CMK (cell line): Measurements from ENCODE around the gene BICRA.
"Not testable (repeated sequence)": the region's sequence is repeated elsewhere in the genome, so short reads cannot be mapped to it uniquely, and the experiment has no call there.

Source experiments
- DNase-seq: peaks from one replicate; pipeline ENCODE4 v3.0.0-alpha.2; 2010; ENCODE audit warnings: low read depth

The BICRA gene

DNA sequence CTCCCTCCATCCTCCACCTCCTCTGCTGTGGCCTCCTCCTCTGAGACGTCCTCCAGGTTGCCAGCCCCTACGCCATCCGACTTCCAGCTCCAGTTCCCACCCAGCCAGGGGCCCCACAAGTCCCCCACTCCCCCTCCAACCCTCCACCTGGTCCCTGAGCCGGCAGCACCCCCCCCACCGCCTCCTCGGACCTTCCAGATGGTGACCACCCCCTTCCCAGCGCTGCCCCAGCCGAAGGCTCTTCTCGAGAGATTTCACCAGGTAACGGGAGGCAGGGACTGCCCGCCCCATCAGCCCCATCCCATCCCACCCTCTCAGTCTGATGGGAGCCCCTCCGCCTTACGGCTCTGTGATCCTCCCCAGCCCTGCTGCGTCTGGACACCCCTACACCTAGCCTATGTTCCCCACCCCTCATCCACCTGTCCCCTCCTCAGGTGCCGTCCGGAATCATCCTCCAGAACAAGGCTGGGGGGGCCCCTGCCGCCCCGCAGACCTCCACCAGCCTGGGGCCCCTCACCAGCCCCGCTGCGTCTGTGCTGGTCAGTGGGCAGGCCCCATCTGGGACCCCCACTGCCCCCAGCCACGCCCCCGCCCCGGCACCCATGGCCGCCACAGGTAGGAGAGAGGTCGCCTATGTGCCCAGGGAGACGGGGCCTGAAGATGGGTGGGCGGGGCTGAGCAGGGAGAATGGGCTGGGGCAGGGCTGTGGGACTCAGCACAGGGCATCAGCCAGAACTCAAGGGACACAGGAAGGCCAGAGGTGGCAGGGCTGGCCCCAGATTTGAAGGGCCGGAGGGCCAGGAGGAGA, 85.7 kb downstream of the BICRA start:
- DNase-seq = no peak

DNA sequence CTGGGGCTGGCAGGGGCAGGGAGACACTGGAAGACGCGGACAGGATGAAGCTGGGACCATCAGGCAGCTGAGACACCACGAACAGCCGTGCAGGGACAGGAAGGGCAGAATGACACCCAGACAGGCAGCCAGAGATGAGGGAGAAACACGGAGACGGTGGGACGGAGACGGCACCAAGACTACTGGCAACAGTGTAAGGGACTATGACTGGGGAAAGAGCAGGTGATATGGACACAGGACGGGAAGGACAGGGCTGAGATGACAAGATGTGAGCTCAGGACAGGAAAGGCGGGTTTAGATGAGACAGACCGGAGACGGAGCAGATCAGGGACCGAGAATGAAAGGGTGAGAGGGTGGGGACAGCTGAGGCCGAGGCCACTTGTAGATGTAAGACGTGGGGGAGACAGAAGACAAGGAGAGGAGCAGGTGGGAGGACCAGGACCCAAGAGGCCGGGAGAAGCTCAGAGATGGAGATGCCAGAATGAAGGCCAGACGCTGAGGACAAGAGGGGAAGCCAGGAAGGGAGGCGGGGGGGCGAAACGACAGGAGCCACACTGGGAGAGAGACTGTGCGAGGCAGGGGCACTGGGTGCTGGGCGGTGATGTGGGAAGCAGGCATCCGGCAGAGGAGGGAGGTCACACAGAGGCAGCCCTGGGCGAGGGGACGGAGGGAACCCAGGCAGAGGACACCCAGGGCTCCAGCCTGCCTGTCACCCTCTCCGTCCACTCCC, 86.8 kb downstream of the BICRA start:
- no peak for DNase-seq

DNA sequence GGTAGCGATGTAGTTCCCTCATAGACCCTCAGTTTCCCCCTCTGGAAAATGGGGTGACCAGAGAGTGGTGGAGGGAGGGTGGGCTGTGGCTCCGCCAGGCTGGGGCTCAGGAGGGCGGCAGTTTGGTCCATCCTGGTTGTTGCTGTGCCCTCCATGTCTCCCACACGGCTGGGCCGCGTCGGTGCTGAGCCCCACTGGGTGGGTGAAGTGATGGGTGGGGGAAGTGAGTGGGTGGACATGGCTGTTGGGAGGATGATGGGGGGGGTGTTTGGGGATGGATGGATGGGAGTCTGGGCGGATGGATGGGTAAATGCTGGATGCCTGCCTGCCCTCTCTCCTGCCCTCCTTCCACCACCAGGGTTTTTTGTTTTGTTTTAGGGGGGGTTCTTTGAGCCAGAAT, 87.7 kb downstream of the BICRA start:
- no peak for DNase-seq

DNA sequence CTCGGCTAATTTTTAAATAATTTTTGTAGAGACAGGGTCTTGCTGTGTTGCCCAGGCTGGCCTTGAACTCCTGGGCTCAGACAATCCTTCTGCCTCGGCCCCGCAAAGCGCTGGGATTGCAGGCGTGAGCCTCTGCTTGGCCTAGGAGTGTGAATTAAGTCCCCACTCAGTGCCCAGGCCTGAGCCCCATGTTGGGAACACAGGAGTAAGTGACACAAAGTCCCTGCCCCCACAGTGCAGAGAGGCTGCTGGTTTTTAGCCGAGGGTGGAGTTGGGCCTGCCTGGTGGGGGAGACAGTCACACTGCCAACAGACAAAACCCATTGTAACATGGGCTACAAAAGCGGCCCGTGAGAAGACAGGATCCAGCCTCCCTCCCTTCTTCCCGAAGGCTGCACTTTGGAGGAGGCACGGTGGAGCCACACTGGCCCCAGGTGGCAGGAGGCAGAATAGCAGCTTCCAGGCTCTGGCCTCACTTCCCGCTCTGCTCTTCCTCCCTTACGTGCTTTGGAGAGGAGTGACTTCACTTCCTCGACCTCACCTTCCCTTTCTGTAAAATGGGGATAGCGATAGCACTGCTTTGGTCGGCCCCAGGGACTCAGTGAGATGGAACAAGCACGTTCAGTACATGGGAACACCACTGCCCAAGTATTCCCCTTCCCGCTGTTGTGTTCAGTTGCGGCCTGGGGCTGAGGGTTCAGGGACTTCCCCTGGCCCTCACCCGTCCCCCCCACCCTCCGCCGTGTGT, 89.1 kb downstream of the BICRA start:
- DNase-seq = peak; percentile 64

DNA sequence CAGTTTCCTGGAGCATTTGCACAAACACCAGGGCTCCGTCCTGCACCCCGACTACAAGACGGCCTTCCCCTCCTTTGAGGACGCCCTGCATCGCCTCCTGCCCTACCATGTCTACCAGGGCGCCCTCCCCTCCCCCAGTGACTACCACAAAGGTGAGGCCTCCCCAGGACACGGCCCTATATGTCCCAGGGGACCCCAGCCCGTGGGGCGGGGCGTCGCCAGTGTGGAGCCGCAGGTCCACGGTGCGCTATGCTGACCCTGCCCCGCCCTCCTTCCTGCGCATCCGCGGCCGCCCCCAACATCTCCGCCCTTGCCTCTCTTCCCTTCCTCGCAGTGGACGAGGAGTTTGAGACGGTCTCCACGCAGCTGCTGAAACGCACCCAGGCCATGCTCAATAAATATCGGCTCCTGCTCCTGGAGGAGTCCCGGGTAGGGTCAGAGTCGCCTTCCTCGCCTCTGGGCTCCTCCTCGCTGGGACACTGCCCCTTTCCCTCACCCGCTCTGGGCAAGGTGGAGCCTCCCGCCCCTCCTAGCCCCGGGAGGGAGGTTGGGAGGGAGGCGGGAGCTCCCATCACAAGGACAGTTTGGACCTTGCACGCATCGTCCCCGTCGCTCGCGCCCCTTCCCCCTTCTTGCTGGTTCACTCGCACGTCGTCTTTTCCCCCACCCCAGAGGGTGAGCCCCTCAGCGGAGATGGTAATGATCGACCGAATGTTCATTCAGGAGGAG, 89.9 kb downstream of the BICRA start:
- DNase-seq = no peak

DNA sequence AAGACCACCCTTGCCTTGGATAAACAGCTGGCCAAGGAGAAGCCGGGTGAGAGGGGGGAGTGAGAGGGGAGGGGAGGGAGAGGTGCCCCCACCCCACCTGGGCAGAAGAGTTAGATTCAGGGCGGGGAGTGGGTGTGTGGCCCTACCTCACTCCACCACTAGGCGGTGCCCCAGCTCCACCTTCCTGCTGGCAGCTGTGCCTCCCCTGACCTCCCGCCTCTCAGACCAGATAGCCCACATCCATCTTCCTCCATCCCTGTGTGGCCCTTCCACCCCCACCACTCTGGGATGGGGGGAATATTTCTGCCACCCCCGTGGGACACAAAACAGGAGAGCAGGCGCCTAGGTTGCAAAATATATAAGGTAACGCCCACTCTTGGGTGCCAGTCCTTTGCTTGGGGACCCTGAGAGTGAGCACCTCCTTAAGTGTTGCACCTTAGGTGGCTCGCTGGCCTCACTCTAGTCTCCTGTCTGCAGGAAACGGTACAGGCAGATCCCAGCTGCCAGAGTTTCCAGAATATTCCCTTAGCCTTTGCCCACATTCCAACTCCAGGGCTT, 90.5 kb downstream of the BICRA start:
- DNase-seq = no peak

DNA sequence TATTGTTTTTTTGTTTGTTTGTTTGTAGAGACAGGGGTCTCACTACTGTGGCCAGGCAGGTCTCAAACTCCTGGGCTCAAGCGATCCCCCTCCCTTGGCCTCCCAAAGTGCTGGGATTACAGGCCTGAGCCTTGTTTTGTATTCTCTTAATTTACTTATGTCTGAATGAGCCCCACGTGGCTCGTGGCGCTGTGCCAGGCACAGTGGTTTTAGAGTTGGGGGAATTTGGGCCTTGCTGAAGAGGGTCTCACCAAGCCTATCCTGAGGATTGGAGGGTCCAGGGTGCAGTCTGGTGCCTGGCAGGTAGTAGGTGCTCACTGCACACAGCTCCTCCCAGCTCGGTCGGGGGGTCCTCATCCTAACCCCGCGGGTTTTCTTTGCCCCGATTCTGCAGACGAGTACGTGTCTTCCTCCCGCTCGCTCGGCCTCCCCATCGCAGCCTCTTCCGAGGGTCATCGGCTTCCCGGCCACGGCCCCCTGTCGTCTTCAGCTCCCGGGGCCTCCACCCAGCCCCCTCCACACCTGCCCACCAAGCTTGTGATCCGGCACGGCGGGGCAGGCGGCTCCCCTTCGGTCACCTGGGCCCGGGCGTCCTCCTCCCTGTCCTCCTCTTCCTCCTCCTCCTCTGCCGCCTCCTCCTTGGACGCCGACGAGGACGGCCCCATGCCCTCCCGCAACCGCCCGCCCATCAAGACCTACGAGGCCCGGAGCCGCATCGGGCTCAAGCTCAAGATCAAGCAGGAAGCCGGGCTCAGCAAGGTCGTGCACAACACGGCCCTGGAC, 92.2 kb downstream of the BICRA start:
- no peak for DNase-seq

DNA sequence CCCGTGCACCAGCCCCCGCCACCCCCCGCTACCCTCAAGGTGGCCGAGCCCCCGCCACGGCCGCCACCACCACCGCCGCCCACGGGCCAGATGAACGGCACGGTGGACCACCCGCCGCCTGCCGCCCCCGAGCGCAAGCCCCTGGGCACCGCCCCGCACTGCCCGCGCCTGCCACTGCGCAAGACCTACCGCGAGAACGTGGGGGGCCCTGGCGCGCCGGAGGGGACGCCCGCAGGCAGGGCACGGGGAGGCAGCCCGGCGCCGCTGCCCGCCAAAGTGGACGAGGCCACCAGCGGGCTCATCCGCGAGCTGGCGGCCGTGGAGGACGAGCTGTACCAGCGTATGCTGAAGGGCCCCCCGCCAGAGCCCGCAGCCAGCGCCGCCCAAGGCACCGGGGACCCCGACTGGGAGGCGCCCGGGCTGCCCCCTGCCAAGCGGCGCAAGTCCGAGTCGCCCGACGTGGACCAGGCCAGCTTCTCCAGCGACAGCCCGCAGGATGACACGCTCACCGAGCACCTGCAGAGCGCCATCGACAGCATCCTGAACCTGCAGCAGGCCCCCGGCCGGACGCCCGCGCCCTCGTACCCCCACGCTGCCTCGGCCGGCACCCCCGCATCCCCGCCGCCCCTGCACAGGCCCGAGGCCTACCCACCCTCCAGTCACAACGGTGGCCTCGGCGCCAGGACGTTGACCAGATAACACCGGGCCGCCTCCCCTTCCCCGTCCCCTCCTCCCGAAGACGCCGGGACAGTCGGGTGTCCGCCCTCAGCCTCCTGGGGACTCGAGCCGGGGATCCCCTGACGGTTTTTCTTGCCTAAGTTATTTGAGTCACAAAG, 93.0 kb downstream of the BICRA start:
- DNase-seq = no peak

DNA sequence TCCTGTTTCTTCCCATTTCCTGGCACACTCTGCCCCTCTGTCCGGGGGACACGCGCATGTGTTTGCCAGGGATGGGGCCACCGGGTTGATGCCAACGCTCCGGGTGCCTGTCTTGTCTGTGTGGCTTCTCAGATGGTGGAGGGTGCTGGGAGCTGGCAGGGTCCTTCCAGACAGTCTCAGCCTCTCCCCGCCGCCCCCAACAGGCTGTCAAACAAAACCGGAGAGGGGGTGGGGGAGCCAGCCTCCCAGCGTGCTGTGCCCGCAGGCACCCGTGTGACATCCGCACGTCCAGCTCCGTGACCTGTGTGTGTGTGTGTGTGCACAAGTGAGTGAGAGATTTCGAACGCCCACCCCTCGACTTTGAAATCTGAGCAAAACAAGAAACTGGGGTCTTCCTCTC, 93.7 kb downstream of the BICRA start:
- no peak for DNase-seq

DNA sequence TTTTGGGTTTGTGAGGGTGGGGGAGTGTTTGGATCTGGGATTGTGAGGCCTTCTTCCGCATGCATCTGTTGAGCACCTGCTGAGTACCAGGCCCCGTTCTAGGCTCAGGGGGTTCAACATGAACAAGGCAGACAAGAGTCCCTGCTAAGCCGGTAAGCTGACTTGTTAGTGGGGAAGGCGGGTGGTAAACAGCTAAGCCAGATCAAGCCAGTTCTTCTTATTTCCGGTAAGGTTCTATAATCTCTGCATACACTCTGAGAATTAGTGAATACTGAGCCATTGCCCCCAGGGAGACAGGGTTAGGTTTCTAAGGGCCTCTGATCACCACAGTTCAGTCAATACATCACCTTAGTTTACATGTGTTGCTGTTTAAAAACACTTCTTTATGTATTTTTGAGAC, 94.4 kb downstream of the BICRA start:
- no peak for DNase-seq

DNA sequence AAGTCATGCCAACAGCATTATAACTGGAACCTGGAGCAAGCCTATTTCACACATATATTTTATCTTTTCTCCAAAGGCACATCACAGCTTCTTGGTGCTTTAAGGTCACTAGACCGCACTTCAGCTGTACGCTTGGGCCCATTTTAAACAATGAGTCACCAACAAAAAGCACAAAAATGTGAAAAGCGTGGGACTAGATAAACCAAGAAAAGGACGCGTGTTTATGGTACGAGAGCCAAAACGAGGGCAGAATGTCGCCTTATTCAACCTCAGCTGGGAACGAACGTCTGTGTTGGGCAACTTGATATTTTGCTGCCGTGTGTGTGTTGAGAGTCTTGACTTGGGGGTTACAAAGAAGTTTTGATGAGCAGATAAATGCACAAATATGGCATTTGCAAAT, 95.1 kb downstream of the BICRA start:
- no peak for DNase-seq

DNA sequence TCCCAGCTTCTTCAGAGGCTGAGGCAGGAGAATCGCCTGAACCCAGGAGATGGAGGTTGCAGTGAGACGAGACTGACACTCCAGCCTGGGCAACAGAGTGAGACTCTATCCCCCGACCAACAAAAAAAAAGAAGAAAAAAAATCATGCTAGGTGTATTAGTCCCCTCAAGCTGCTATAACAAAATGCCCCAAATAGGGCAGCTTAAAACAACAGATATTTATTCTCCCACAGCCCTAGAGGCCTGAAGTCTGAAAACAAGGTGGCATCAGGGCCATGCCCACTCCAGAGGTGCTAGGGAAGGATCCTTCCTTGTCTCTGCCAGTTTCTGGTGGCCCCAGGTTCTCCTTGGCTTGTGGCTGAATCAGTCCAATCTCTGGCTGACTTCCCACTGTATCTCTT, 95.7 kb downstream of the BICRA start:
- DNase-seq = no peak

DNA sequence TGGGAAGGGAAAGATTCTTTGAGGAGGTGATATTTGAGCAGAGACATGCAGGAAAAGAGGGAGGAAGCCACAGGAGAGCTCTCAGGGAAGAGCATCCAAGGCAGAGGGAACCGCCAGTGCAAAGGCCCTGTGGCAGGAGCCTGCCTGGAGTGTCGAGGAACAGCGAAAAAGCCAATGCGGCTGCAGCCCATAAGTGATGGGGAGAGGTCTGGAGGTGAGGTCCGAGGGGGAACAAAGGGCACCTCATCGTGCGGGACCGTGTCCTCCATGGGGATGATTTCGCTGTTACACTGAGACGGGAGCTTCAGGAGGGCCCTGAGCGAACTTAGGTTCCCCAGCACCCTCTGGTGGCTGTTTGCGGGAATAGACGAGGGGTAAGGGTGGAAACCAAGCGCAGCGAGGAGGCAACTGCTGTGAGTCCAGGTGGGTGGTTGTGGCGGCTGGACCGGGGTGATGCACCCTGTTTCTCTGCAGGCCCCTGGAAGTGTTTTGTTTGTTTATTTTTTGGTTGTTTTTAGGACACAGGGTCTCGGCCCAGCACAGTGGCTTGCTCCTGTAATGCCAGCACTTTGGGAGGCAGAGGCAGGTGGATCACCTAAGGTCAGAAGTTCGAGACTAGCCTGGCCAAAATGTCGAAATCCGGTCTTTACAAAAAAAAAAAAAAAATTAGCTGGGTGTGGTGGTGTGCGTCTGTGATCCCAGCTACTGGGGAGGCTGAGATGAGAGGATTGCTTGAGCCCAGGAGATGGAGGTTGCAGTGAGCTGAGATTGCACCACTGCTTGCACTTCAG, 98.4 kb downstream of the BICRA start:
- DNase-seq = no peak

DNA sequence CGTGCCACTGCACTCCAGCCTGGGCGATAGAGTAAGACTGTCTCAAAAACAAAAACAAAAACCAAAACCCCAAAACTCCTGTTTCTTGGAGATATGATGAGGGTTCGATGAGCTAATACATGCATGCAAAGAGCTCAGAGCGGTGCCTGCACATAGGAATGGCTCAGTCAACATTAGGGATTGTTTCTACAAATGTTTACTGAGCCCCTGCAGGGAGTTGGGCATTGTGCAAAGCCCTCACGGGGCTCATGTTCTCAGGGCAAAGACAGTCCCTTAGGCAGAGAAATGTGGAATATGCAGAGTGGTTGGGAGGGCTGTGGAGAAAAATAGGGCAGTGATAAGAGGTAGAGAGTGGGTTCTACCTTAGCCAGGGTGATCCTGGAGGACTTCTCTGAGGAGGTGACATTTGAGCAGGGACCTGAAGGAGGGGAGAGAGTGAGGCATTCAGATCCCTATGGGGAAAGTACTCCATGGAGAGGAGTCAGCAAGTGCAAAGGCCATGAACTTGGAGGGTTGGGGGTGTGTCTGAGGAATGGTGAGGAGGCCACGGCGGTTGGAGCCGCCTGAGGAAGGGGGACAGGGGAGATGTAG, 102.8 kb downstream of the BICRA start:
- no peak for DNase-seq

DNA sequence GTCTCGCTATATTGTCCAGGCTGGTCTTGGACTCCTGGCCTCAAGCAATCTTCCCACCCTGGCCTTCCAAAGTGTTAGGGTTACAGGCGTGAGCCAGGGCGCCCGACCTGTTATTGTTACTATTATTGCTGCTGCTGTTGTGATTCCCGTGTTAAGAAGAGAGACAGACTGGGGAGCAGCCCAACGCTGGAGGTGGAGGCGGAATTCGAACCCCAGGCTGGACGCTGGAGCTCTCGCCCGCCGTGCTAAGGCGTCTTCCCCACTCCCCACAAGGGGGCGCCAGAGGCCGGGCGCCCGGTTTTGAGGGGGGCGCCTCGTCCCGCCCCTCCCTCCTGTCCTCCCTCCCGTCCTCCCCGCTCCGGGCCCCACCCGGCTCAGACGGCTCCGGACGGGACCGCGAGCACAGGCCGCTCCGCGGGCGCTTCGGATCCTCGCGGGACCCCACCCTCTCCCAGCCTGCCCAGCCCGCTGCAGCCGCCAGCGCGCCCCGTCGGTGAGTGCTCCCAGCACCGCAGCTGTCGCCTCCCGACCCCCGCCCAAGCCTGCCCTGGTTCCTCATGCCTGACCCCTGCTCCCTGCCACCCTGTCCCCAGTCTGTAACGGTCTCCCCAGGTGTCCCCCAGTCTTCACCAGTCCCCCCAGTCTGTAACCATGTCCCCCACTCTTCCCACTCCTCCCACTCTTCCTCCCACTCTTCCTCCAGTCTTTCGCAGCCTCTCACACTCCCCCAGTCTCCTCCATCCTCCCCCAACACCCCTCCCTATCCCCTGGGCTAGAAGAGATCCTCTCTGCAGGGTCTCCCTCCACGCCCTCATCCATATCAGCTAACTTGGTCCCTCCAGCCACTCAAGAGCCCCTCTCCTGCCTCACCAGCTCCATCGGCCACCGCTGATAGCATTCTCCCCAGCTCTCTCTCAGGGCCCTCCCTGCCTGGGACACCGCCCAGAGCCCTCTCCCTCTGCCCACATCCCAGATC, 104.4 kb downstream of the BICRA start, which contains the start of gene EHD2:
Gene EHD2 (plus strand): TSS at position 377 of the 976 bp plus-strand sequence. CDS start 3,191 bp downstream, outside the sequence.
- DNase-seq = peak; percentile 74

DNA sequence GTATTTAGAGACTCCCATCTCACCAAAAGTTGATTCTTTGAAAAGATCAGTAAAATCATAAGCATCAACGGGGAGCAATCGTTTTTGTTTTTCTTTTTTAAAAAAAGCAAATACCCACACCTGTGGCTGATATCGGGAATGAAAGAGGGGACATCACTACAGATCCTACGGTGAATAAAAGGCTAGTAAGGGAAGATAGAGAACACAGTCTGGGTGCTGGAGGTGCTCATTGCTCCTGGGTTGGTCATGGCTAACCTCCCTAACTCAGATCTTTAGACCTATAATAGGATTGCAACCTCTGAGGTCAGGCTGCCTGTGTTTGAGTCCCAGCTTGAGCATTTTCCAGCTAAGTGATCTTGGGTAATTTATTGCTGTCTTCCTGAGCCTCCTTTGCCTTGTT, 105.4 kb downstream of the BICRA start:
- DNase-seq = no peak

DNA sequence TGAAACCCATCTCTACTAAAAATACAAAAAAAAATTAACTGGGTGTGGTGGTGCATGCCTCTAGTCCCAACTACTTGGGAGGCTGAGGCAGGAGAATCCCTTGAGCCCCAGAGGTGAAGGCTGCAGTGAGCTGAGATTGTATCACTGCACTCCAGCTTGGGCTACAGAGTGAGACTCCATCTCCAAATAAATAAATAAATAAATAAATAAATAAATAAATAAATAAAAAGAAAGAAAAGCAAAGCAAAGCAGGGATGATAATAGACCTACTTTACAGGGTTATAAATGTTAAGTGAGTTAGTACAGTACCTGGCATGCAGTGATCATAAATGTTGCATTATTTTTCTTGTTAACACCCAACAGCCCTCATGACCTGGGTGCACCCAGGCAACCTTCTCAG, 105.9 kb downstream of the BICRA start:
- DNase-seq = not testable (repeated sequence)
